HepG2 (cell line): ENCODE data around the gene TALDO1. TPM values are rescaled to one million over a fixed set of nuclear protein-coding genes. Genes with fewer than 3 reads are reported as not detected.

ENCODE experiments used
- ARID4A ChIP-seq: sonication (generic); formaldehyde crosslinking; IDR thresholded peaks from 2 replicates; pipeline ENCODE4 v1.5.0; 2020; ENCODE audit warnings: mild to moderate bottlenecking, missing genetic modification reagents, borderline replicate concordance
- CBX5 ChIP-seq: sonication (generic); formaldehyde crosslinking; IDR thresholded peaks from 2 replicates; pipeline ENCODE4 v1.4.0; 2020; ENCODE audit warnings: missing genetic modification reagents, borderline replicate concordance
- IKZF1 ChIP-seq: fragments of 450-650 bp; IDR thresholded peaks from 2 replicates; pipeline ENCODE4 v1.7.1; 2016
- NFKB2 ChIP-seq: sonication (generic); formaldehyde crosslinking; IDR thresholded peaks from 2 replicates; pipeline ENCODE4 v1.4.0; 2020; ENCODE audit warnings: missing genetic modification reagents, borderline replicate concordance
- PCBP1 ChIP-seq: fragments of 200-400 bp; formaldehyde crosslinking; IDR thresholded peaks from 2 replicates; pipeline ENCODE4 v1.6.1; 2017; ENCODE audit warnings: mild to moderate bottlenecking, low read depth, low read length, borderline replicate concordance
- RARG ChIP-seq: sonication (generic); formaldehyde crosslinking; IDR thresholded peaks from 2 replicates; pipeline ENCODE4 v1.4.0; 2020; ENCODE audit warnings: low read depth, mild to moderate bottlenecking, missing genetic modification reagents
- SAP130 ChIP-seq: IDR thresholded peaks from 2 replicates; pipeline ENCODE4 v1.6.1; 2016; ENCODE audit warnings: low read depth
- TCF12 ChIP-seq, 2 experiments: fragments of 450-650 bp in 1 of 2; sonication (generic) in 1 of 2; formaldehyde crosslinking in 1 of 2; IDR thresholded peaks; 2 replicates each; pipeline versions ENCODE4 v1.6.1 to v1.8.0; 2017 to 2022; ENCODE audit warnings: antibody characterized with exemption in 1 of 2, mild to moderate bottlenecking in 1 of 2, missing genetic modification reagents in 1 of 2, moderate library complexity in 1 of 2
- TFAP4 ChIP-seq: sonication (generic); IDR thresholded peaks from 2 replicates; pipeline ENCODE4 v1.6.1; 2016; ENCODE audit warnings: low read depth, borderline replicate concordance
- TRIM24 ChIP-seq: sonication (generic); formaldehyde crosslinking; IDR thresholded peaks from 2 replicates; pipeline ENCODE4 v1.8.0; 2022; ENCODE audit warnings: mild to moderate bottlenecking, missing genetic modification reagents
- ZFP37 ChIP-seq: sonication (generic); formaldehyde crosslinking; IDR thresholded peaks from 2 replicates; pipeline ENCODE4 v1.4.0; 2020; ENCODE audit warnings: missing genetic modification reagents, borderline replicate concordance
- ZIK1 ChIP-seq: sonication (generic); formaldehyde crosslinking; IDR thresholded peaks from 2 replicates; pipeline ENCODE4 v1.5.0; 2020; ENCODE audit warnings: mild to moderate bottlenecking, low read depth, missing genetic modification reagents, borderline replicate concordance
- ZNF160 ChIP-seq: sonication (generic); formaldehyde crosslinking; IDR thresholded peaks from 2 replicates; pipeline ENCODE4 v1.8.0; 2022; ENCODE audit warnings: mild to moderate bottlenecking, inconsistent platforms, missing genetic modification reagents
- ZNF484 ChIP-seq: sonication (generic); formaldehyde crosslinking; IDR thresholded peaks from 2 replicates; pipeline ENCODE4 v1.5.1; 2020; ENCODE audit warnings: mild to moderate bottlenecking, low read depth, missing genetic modification reagents, borderline replicate concordance
- ZNF543 ChIP-seq: sonication (generic); formaldehyde crosslinking; IDR thresholded peaks from 2 replicates; pipeline ENCODE4 v1.4.0; 2020; ENCODE audit warnings: mild to moderate bottlenecking, missing genetic modification reagents
- ZNF570 ChIP-seq: sonication (generic); formaldehyde crosslinking; IDR thresholded peaks from 2 replicates; pipeline ENCODE4 v1.4.0; 2020; ENCODE audit warnings: mild to moderate bottlenecking, missing genetic modification reagents, borderline replicate concordance
- ZNF614 ChIP-seq: IDR thresholded peaks from 2 replicates; pipeline ENCODE4 v1.6.1; 2018; ENCODE audit warnings: missing biosample characterization, missing genetic modification reagents, inconsistent platforms, borderline replicate concordance
- ZNF720 ChIP-seq: sonication (generic); formaldehyde crosslinking; IDR thresholded peaks from 2 replicates; pipeline ENCODE4 v1.4.0; 2020; ENCODE audit warnings: missing genetic modification reagents
- polyA plus RNA-seq, 8 experiments: library from polyadenylated mRNA; depleted of rRNA in 3 of 8; stranded (reverse) in 7 of 8; unstranded in 1 of 8; fragments of >200 nt; fragmentation: Illumina TruSeq in 4 of 8; extraction: Trizol in 4 of 8; gene quantifications; 2 replicates each; pipeline versions ENCODE4 v1.2.1 to v1.2.3, GENCODE V29; 2011 to 2016; ENCODE audit warnings: low read depth in 4 of 8, missing spikeins in 1 of 8, mixed read lengths in 1 of 8; ENCODE audit not compliant: insufficient read depth in 1 of 8
- total RNA-seq, 5 experiments: library from RNA; depleted of rRNA; stranded (reverse); fragments of >200 nt; fragmentation: Illumina TruSeq; extraction: Trizol; gene quantifications; 2 replicates each; pipeline ENCODE4 v1.2.3, GENCODE V29; 2016; ENCODE audit warnings: low read depth in 1 of 5
- TF ChIP-seq, protein P1 (sequence below): sonication (generic); formaldehyde crosslinking; IDR thresholded peaks from 2 replicates; pipeline ENCODE4 v1.5.1; 2020; ENCODE audit warnings: mild to moderate bottlenecking, missing genetic modification reagents, borderline replicate concordance
- TF ChIP-seq, protein P2 (sequence below): IDR thresholded peaks from 2 replicates; pipeline ENCODE4 v1.6.1; 2016; ENCODE audit warnings: missing compliant biosample characterization, missing genetic modification reagents, borderline replicate concordance

Gene TALDO1
- total and polyA plus RNA-seq, 2 of the 13 experiments (the other 11 are each of a cell fraction or from before 2014, with no cell fraction given) = 107 to 240 TPM

GRCh38 chr11:727859-728748 is 19.2 kb upstream of the TALDO1 start (continued):
- TF ChIP-seq CBX5 (CRISPR knock-in tag) = no peak; the same call in 1 of the 2 replicates
- TF ChIP-seq SAP130 (CRISPR knock-in tag) = peak; percentile 76
- peak; percentile 31; the same call in 1 of the 2 replicates for TF ChIP-seq ZNF543 (CRISPR knock-in tag)
- TF ChIP-seq ZNF160 (CRISPR knock-in tag) = 0 out of 2 replicates have a peak, but pooled peaks have one; percentile 22
- TF ChIP-seq, protein P1, sequence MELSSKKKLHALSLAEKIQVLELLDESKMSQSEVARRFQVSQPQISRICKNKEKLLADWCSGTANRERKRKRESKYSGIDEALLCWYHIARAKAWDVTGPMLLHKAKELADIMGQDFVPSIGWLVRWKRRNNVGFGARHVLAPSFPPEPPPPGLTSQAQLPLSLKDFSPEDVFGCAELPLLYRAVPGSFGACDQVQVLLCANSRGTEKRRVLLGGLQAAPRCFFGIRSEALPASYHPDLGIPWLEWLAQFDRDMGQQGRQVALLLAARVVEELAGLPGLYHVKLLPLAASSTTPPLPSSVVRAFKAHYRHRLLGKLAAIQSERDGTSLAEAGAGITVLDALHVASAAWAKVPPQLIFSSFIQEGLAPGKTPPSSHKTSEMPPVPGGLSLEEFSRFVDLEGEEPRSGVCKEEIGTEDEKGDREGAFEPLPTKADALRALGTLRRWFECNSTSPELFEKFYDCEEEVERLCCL (CRISPR knock-in tag) = no peak
- TF ChIP-seq ZNF720 (CRISPR knock-in tag) = no peak
- no peak; the same call in 1 of the 2 replicates for TF ChIP-seq ZFP37
- TF ChIP-seq ZIK1 (CRISPR knock-in tag) = 0 out of 2 replicates have a peak, but pooled peaks have one; percentile 25
- TF ChIP-seq RARG (CRISPR knock-in tag) = no peak
- TF ChIP-seq ZNF484 = no peak
- TF ChIP-seq ARID4A (CRISPR knock-in tag) = no peak; the same call in 1 of the 2 replicates
- TF ChIP-seq ZNF614 (CRISPR knock-in tag) = peak; percentile 36; the same call in 1 of the 2 replicates
- TF ChIP-seq TCF12 (IDR thresholded peaks at IDR 0.05) = no peak
- 0 out of 2 replicates have a peak, but pooled peaks have one; percentile 46 for TF ChIP-seq TCF12 (CRISPR knock-in tag; IDR thresholded peaks at IDR 0.05)
- no peak for TF ChIP-seq ZNF570 (CRISPR knock-in tag)
- peak; percentile 70; the same call in 1 of the 2 replicates for TF ChIP-seq TFAP4
- no peak for TF ChIP-seq TRIM24 (CRISPR knock-in tag)
- peak; percentile 60 for TF ChIP-seq NFKB2 (CRISPR knock-in tag)
- TF ChIP-seq IKZF1 = no peak
- peak; percentile 56; the same call in 1 of the 2 replicates for TF ChIP-seq PCBP1
- TF ChIP-seq, protein P2, sequence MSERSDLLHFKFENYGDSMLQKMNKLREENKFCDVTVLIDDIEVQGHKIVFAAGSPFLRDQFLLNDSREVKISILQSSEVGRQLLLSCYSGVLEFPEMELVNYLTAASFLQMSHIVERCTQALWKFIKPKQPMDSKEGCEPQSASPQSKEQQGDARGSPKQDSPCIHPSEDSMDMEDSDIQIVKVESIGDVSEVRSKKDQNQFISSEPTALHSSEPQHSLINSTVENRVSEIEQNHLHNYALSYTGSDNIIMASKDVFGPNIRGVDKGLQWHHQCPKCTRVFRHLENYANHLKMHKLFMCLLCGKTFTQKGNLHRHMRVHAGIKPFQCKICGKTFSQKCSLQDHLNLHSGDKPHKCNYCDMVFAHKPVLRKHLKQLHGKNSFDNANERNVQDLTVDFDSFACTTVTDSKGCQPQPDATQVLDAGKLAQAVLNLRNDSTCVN (CRISPR knock-in tag) = peak; percentile 34; the same call in 1 of the 2 replicates
